Amygdala (tissue), 56 donors: ENCODE measurements around the gene AMER2.

Experiments used
- DNase-seq, 56 donors: peaks; one replicate each; lab custom pipeline; 2025; lab: John Stamatoyannopoulos, UW

Gene AMER2, protein sequence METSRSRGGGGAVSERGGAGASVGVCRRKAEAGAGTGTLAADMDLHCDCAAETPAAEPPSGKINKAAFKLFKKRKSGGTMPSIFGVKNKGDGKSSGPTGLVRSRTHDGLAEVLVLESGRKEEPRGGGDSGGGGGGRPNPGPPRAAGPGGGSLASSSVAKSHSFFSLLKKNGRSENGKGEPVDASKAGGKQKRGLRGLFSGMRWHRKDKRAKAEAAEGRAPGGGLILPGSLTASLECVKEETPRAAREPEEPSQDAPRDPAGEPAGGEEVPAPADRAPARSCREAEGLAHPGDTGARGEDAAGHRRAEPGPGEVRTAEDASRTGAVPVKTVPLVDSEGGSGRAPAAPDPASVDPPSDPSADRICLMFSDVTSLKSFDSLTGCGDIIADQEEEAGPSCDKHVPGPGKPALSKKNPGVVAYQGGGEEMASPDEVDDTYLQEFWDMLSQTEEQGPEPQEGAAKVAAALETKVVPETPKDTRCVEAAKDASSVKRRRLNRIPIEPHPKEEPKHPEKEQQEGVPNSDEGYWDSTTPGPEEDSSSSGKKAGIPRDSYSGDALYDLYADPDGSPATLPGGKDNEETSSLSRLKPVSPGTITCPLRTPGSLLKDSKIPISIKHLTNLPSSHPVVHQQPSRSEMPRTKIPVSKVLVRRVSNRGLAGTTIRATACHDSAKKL

DNA sequence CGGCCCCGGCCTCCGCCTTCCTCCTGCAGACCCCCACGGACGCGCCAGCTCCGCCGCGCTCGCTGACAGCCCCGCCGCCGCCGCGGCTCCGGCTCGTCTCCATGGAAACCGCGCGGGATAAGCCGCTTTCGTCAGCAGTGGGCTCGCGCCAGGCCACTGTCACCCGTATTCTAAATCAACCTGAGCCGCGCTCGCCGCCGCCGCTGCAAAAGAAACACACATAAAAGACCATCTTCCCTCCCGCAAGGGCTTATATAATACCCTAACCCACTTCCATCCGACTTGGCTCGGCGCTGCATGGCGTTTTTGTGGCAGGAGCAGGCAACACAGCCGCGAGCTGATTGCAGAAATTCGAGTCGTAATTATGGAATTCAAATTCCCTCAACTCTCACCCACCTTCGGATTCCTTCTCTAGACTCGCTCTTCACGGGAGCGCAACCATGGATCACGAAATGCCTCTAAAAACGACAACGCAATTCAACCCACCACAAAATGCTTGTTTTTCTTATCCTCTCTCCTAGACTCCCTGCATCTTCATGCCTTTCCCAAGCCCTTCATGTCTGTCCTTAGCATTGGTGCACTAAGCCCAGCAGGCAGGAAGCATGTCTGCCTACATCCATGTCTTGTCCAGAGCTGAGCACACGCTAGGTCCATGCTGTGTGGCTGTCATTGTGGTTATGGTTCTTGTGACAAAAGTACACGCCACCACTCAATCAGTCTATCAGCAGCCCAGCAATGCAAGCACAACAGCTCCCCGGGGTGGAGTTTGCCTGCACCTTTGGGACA lies at the start of gene AMER2:
TSS of gene AMER2 (minus strand) at position 772 of the 786 bp plus-strand sequence. CDS start at position 103, 669 bp downstream.
- peak in 53 of 56 donors; percentile 45 to 91 (median 81) for DNase-seq

GRCh38 chr13:25218019-25218418 lies 45.9 kb upstream of the AMER2 start:
- DNase-seq: no peak

DNA sequence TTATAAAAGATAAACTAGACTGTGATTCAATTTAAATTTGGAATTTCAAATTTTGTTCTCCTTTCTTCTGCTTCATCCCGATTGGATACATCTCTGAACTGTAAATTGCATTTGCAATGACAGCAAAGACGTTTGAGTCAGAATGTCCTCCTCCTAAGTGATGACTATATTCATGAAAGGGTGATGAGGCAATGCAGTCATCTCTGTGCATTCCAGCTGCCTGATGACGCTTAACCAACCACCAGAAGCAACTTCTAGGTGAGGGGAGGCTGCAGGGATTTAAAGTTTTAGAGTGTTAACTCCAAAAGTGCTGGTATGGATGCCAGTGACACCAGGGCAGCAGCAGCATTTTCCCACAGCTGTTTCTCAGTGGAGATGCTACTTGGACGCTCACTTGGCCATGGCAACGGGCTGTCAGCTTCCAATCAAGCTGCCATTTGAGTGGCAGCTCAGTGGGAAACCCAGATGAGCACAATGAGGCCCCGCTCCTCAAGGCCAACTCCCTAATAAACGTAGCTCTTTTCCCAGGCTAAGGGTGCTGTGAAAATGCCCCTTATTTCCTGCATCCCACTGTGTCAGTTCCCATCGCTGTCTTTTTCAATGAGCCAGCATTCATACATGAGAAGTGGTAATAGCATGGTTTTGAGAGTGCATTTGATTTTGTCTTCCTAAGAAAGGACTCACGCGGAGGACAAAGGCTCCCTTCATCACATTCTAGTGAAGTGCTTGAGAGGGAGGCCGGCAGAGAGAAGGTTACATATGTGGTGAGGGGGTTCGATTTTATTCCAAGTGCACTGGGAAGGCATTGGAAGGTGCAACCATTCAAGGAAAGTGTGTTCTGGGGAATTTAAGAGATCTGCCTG lies 45.2 kb upstream of the AMER2 start:
- DNase-seq: no peak

GRCh38 chr13:25215253-25215575 lies 43.1 kb upstream of the AMER2 start:
- no peak for DNase-seq

GRCh38 chr13:25214491-25215252 lies 42.6 kb upstream of the AMER2 start:
- DNase-seq: peak in 1 of 56 donors; percentile 21

GRCh38 chr13:25213715-25214114 lies 41.6 kb upstream of the AMER2 start:
- no peak for DNase-seq

DNA sequence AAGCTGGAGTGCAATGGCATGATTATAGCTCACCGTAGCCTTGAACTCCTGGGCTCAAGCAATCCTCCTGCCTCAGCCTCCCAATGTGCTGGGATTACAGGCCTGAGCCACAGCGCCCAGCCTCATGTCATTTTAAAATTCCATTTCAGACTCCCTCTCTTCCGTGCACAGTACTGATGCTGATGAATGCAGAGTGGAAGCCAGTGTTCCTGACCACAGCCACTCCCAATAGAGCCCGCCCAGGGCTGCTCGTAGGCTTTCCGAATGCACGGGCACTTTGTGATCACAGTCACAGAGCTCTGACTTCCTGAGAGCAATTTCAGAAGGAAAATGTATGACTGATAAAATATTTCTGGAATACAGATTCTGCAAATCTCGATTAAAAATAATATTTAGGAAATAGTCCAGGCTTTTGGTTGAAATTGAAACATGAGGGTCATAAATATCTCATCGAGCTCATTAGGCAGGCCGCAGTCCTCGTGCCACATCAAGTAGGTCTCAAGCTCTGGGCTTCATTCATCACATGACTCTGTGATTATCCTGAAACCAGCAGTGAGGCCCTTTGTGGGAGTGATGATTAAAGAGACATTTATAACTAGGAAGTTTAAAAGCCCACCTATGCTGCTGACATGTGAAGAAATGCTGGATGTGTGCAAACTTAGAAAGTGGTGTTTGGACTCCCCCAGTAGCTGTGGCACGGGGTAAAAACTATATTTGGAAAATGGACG lies 38.9 kb upstream of the AMER2 start:
- no peak for DNase-seq

DNA sequence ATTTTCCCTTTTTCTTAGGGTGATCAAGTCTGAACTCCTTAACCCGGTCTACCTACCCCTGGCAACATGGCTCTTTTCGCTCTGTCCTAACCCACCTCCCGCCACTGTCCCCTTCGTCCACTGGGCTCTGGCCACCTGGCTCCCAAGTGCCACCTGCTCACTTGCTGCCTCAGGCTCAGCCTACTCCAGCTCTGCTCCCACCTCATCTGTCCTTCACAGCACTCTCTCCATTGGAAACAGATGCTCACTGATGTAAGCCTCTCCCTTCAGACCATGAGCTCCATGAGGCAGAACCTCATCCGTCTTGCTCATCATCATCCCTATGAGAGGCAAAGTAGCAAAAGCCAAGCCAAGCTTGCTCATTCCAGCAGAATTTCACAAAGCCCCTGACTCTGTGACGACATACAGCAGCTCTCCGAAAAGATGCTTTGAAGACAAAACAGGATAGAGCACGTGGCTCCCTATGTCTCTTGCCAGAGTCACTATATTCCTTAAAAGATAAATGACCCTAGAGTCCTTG lies 35.3 kb upstream of the AMER2 start:
- no peak for DNase-seq

- DNase-seq: no peak
Observed at GRCh38 chr13:25204863-25205262, 32.8 kb upstream of the AMER2 start.

DNA sequence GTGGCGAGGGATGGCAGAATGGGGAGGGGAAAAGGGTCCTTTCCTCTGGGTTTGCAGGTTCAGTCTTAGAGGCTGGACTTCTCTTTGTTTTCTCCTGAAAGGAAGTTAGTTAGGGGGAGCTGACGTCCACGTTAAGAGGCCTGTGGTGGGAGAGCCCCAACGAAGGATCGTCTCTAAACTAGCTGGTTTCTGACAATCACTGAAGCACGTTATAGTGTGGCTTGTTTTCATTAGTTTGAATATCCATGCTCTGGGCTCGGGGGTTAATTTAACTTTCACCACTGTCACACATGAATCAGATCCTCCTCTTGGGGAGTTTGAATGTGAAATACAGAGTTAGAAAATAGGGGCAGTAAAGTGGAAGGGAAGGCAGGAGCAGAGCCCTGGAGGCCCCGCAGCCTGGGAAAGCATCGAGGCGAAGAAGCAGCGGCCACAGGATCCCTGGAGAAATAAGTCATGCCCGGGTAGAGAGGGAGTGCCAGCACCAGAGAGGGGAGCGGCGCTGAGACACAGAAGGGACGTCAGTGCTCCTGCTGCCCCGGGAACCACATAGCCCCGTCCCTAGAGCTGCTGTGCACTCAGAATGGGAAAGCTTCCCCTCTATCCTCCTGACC lies 31.1 kb upstream of the AMER2 start:
- DNase-seq: peak in 6 of 56 donors; percentile 12 to 47 (median 24)

GRCh38 chr13:25200783-25201182 lies 28.7 kb upstream of the AMER2 start:
- no peak for DNase-seq

GRCh38 chr13:25198647-25199046 lies 26.6 kb upstream of the AMER2 start:
- peak in 1 of 56 donors; percentile 21 for DNase-seq

- no peak for DNase-seq
Observed at GRCh38 chr13:25196971-25197370, 24.9 kb upstream of the AMER2 start.

DNA sequence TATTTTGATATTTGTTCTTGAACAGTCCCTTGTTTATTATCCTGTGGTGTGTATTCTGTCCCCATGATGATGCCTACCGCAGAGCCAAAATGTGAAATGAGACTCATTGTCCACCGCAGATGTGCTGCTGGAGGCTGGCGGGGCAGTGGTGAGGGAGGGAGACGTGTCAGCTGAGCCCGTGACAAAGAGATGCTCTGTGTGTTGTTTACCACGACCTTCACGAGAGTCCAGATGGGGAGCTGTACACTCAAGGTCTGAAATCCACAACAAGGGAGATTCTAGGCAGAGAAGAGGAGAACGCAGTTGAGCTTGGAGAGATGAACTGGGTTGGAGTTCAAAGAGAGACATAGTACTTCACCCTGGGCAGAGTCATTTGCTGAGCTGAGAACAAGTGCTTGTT lies 20.8 kb upstream of the AMER2 start:
- peak in 54 of 56 donors; percentile 28 to 97 (median 82) for DNase-seq

GRCh38 chr13:25192489-25192888 lies 20.4 kb upstream of the AMER2 start:
- peak in 26 of 56 donors; percentile 15 to 77 (median 38) for DNase-seq

- peak in 2 of 56 donors; percentile 32 to 70 for DNase-seq
Observed at GRCh38 chr13:25192052-25192451, 20.0 kb upstream of the AMER2 start.

DNA sequence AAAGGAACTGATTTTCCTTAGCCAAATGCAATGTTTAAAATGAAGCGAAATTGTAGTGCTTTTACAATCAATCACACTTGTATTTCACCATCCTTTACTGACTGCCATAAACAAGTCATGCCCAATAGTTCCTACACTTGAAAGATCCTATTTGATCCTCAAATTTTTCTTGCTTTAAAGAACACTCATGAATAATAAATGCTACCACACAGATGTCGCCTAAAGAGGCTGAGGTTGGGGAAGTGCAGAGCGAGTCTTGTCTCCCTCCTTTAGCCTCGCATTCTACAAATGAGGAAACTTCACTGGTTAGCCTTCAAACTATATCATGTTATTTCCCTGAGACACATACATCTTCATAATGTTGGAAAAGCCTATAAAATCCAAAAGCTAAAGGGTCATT lies 18.7 kb upstream of the AMER2 start:
- no peak for DNase-seq

DNA sequence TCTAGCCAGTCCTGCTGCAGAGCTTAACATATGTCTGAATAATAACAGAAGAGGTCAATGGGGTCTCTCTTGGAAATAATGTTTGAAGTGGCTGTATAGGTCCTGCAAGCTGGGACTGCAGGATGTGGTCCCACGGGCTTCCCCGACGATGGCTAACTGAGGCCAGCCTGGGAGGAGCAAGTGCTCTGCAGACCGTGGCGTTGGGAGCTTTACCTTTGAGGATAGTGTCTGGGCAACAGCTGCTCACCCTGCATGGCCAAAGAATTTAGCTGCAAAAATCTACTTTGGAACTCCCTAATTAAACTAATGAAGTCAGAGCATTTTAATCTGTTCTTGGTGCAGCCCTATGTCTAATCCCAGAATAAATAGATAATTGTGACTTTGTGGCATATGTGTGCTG lies 18.2 kb upstream of the AMER2 start:
- no peak for DNase-seq
